HG02852 (cell line): Measurements from ENCODE around the gene ELP2.
"Not testable (repeated sequence)": the region's sequence is repeated elsewhere in the genome, so short reads cannot be mapped to it uniquely, and the experiment has no call there.

Experiments
- ATAC-seq: cut with Tn5 transposase; IDR thresholded peaks from one replicate; pipeline ENCODE4 v1.9.1; 2021; ENCODE audit warnings: mild to moderate bottlenecking, moderate library complexity; ENCODE audit not compliant: unreplicated experiment

Gene ELP2, protein sequence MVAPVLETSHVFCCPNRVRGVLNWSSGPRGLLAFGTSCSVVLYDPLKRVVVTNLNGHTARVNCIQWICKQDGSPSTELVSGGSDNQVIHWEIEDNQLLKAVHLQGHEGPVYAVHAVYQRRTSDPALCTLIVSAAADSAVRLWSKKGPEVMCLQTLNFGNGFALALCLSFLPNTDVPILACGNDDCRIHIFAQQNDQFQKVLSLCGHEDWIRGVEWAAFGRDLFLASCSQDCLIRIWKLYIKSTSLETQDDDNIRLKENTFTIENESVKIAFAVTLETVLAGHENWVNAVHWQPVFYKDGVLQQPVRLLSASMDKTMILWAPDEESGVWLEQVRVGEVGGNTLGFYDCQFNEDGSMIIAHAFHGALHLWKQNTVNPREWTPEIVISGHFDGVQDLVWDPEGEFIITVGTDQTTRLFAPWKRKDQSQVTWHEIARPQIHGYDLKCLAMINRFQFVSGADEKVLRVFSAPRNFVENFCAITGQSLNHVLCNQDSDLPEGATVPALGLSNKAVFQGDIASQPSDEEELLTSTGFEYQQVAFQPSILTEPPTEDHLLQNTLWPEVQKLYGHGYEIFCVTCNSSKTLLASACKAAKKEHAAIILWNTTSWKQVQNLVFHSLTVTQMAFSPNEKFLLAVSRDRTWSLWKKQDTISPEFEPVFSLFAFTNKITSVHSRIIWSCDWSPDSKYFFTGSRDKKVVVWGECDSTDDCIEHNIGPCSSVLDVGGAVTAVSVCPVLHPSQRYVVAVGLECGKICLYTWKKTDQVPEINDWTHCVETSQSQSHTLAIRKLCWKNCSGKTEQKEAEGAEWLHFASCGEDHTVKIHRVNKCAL

DNA sequence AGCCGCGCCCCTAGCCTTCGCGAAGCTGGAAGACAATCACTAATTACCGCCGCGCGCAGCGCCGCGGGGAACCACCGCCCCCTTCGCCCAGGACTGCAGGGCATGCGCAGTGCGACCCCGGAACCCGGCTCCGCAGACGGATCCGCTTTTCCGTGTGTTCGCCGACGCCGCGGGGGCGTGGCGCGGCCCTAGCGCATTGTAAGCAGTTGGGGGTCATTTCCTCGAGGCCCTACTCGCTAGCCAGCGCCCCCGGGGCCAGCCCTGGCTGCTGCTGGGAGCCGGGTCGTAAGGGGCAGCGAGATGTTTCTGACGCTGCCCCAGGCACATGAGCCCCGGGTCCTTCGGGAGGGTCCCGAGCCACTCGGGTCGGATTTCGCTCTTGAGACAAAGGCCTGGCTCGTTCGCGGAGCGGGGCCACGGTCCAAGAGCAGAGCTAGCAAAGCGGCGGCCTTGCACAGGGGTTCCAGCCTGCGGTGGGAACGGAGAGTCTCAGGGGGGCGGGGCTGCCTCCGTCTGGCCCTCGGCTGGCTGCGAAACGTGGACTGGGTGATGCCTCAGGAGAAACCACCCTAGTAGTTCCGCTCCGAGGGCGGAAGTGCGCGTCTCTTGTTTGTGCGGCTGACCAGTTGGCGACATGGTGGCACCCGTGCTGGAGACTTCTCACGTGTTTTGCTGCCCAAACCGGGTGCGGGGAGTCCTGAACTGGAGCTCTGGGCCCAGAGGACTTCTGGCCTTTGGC is at the start of gene ELP2, which contains the start of gene SLC39A6:
TSS of gene ELP2 (plus strand) at position 600 of the 739 bp plus-strand sequence. CDS start at position 635, 35 bp downstream.
TSS of gene SLC39A6 (minus strand) at position 41 of the 739 bp plus-strand sequence. CDS start 2,333 bp downstream, outside the sequence.
- peak; percentile 93 for ATAC-seq

DNA sequence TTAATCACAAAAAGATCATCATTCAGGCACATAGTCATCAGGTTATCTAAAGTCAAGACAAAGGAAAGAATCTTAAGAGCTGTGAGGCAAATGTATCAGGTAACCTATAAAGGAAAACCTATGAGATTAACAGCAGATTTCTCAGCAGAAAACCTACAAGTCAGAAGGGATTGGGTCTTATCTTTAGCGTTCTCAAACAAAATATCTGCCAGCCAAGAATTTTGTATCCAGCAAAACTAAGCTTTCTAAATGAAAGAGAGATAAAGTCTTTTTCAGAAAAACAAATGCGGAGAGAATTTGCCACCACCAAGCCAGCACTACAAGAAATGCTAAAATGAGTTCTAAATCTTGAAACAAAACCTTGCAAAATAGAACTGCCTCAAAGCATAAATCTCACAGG is 48.6 kb upstream of the ELP2 start:
- not testable (repeated sequence) for ATAC-seq

DNA sequence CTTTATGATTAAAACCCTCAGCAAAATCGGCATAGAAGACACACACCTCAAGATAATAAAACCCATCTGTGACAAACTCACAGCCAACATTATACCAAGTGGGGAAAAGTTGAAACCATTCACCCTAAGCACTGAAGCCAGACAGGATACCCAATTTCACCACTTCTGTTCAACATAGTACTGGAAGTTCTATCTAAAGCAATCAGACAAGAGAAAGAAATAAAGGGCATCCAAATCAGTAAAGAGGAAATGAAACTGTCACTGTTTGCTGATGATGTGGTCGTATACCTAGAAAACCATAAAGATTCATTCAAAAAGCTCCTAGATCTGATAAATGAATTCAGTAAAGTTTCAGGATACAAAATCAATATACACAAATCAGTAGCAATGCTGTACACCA is 46.0 kb upstream of the ELP2 start:
- ATAC-seq = no peak

DNA sequence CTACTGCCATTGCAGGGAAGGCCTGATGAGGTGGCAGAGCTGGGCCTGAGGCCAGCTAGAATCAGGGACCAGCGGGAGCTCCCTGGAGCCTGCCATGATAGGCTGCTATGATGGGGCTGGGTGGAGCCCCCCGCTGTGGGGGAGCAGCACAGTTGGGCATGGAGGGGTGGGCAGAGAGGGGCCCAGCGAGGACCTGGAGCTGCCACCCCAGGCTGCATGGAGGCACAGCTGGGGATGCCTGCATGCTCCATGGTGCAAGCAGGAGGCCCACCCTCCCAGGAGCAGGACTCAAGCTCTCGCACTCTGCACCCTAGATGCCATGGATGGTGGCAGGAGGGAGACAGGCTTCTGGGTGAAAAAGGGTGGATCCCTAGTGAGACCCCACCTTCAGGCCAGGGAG is 44.5 kb upstream of the ELP2 start:
- no peak for ATAC-seq

DNA sequence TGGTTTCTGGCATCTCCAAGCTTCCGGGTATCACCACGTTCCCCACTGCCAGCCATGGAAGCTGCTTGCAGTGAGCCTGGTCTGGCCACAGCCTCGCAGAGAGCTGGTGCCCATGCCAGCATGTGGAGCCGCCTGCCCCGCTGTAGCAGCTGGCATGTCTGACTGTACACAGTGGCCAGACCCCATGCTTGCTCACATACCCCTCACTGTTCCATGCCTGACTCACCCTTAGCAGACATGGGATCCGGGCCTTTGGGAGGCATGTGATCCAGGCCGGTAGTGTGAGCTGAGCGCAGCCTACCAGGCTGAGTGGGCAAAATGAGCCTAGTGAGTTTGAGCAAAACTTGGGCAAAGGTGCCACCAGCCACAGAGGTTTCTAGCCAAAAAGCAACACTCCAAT is 43.5 kb upstream of the ELP2 start:
- no peak for ATAC-seq

DNA sequence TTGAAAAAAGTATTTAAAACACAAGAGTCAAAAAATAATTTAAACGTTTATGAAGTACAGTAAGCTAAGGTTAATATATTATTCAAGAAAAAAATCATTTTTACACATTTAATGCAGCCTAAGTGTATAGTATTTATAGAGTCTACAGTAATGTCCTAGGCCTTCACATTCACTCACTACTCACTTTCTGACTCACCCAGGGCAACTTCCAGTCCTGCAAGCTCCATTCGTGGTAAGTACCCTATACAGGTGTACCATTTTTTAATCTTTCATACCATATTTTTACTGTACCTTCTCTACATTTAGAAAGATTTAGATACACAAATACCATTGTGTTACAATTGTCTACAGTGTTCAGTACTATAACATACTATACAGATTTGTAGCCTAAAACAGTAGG is 41.4 kb upstream of the ELP2 start:
- ATAC-seq = no peak

DNA sequence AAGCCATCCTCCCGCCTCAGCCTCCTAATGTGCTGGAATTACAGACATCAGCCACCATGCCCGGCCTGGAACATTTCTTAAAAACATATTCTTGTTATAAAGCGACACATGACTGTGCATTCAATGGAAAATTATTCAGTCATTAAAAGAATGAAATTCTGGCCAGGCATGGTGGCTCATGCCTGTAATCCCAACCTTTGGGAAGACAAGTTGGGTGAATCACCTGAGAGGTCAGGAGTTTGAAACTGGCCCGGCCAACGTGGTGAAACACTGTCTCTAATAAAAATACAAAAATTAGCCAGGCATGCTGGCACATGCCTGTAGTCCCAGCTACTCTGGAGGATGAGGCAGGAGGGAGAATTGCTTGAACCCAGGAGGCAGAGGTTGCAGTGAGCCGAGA is 40.7 kb upstream of the ELP2 start:
- no peak for ATAC-seq

DNA sequence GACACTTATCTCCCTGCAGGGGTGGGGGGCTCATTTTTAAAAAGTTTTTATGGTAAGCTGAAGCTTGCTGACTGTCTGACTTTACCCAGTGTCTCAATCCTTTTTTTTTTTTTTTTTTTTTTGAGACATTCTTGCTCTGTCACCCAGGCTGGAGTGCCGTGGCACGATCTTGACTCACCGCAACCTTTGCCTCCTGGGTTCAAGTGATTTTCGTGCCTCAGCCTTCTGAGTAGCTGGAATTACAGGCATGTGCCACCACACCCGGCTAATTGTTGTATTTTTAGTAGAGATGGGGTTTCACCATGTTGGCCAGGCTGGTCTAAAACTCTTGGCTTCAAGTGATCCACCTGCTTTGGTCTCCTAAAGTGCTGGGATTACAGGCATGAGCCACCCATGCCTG is 37.6 kb upstream of the ELP2 start:
- not testable (repeated sequence) for ATAC-seq

DNA sequence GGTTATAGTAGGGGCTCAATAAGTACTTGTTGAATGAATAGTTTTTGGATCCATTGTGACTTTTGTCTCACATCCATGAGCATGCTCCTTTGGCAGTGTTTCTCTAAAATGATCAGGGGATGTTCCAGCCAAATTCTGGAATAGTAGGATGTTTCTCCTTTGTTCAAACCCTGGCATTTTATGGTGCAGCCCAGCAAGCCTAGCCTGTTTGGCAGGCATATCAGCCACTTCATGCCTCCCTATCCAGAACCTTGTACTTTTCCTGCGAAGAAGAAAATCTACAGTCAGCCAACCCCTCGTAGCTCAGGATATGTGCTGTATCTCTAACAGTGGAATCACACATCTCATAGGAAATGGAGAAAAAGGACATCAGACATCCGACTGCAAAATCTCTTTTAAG is 35.3 kb upstream of the ELP2 start:
- ATAC-seq = no peak

DNA sequence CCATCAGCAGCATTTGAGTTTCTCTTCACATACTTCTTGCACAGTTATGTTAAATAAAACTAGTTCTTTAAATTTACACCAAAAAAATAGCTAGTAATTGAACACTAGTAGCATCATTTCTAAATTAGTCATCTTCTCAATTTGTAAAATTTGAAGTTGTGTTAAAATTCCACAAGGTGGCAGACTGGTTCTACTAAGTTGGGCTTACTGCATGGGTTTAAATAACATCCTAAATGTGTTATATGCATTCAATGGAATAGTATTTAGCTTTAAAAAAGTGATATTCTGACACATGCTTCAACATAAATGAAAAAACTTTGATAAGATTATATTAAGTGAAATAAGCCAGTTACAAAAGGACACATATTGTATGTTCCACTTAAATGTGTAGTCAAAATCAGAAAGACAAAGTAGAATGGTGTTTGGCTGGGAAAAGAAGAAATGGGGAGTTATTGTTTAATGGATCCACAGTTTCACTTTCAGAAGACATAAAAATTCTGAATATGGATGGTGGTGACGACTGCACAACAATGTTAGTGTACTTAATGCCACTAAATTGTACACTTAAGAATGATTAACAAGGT is 33.7 kb upstream of the ELP2 start:
- ATAC-seq = no peak

DNA sequence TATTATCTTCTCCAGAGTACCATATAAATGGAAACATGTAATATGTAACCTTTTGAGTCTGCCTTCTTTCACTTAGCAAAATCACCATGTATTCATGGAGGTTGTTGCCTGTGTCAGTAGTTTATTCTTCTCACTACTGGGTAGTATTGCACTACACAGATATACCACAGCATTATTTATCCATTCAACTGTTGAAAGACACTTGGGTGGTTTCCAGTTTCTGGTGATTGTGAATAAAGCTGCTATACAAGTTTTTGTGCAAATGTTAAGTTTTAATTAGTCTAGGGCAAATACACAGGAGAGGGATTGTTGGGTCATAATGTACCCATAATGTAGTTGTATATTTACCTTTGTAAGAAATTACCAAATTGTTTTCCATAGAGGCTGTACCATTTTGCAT is 32.7 kb upstream of the ELP2 start:
- ATAC-seq = no peak

DNA sequence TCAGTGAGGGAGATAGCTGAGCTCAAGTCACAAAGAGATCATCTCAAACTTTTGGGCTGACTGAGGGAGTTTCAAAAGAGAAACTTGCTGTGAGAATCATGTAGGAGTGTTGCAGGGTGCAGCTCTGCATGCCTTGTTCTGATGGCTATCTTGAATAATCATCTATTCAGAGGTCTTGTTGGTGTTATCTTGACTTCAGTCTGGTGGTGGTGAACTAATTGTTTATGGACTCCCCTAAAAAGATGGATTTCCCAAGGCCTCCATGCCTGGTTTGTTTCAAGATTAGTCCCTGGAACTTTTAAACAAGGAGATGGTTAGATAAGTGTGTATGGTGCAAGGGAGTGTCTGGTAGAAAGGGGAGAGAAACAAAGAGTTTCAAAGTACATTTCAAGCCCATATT is 30.4 kb upstream of the ELP2 start:
- ATAC-seq = no peak

DNA sequence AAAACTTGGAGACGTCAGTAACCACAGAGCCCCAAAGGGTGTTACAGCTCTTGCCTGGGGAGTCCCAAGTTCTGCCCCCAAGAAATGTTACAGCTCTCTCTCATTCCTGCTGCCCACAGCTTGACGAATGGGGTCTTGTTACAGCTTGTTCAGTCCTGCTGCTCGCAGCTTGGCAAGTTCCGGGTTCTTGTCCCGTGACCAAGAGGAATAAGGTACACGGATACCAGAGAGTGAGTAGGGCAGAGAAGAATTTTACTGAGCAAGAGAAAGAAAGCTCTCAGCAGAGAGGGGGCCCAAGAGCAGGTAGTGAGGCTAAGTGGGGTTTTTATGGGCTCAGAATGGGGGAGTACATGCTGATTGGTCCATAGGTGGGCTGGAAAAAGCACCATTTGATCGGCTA is 27.8 kb upstream of the ELP2 start:
- no peak for ATAC-seq

DNA sequence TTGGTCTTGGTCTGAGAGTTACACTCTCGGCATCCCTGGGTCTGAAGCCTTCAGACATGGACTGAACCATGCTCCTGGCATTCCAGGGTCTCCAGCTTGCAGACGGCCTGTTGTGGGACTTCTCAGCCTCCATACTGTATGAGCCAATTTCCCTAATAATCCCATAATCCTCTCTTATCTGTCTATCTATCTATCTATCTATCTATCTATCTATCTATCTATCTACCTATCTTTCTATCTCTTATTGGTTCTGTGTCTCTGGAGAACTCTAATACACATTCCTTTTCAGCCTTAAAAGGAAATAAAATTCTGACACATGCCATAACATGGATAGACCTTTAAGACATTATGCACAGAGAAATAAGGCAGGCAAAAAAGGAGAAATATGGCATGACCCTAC is 24.9 kb upstream of the ELP2 start:
- ATAC-seq = no peak

DNA sequence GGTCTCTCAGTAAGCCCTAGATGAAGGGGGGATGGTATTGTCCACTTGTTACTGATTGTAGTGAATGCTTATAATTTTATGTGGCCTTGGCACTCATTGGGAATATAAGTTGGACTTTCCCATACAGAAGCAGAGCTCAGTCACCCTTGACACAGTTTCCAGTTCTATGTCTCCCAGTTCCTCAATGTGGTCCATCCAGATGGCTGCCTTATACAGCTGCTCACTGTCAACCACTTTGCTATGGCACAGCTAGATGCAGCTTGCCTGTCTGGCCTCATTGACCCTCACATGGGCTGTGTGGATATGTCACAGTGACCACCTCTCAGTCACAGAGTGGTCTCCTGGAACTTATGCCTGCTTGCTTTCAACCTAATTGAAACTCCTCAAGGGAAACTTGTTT is 22.2 kb upstream of the ELP2 start:
- ATAC-seq = no peak

DNA sequence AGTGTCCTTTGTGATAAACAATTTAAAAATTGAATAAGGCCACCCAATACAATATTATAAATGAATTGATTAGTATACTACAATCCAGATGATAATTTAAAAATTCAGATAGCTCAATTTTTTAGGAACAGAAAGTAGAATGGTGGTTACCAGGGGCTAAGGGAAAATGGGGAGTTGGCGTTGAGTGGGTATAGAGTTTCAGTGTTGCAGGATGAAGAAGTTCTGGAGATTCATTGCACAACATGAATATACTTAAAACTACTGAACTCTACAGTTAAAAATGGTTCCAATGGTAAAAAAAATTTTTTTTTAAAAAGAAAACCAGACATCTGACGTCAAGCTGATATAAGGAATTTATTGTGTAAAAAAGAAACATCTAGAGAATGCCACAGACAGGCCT is 21.5 kb upstream of the ELP2 start:
- ATAC-seq = no peak

DNA sequence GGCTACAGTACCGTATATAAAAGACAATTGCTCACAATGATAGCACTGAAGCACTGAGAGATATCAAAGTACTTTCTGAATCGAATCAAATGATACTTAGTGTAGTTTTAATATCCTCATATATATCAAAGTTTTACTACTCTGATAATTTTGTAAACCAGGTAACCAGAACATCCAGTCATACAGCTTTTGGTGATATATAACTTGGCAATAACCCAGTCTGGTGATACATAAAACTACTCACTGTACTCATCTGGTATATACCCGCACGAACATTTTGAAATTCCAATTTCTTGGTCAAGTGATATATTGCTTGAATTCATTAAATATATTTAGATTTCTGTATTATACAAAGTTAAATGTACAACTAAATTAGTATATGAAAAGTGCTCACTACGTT is 21.1 kb upstream of the ELP2 start:
- ATAC-seq = no peak

DNA sequence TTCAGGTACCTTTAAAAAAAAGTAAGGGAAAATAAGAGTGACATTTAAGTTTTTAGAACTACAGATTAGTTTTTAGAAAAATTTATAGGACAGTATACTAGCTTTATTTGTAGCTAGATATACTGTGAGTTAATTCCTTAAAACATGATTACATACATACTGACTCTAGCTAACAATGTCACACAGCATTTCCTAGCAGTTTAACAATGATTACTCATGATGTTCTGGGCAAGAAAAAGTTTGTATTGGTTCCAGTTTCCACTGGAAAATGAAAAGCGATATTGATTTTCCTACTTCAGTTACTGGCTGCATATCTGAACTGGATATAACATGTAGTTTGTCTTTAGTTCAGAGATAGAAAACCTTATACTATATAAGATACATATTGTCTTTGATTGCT is 20.0 kb upstream of the ELP2 start:
- ATAC-seq = no peak

DNA sequence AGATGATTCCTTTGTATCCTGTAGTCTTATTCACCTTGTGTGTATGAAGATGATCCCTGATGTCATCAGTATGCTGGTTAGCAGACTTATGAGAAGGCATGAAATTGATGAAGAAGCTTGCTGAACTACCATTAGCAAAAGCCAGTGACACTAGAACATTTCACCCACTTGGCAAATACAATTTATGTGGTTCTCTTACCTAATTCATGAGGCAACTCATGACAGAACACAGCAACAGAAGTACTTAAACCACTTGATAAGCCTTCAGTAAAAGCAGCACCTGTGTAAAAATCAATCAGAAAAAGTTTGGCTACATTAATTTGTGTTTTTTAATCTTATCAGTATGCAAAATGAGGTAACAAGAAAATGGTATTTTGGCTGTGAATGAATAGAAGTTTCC is 17.4 kb upstream of the ELP2 start:
- ATAC-seq = no peak

DNA sequence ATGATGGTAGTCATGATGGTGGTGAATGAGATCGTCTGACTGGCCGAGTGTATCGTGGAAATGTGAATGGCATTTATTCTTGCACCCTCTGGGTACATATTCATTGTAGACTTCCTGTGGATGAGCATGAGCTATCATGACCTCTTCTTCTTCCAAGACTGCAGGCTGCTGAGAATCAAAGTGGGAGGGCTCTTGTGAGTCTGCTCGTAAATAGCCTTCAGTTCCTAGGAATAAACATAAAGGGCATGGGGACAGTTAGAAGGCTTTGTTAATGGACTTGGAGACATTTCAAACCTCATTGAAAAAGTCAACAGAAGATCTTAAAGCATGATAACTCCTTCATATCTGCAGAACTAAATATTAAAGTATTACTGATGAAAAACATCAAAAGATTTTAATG is 15.4 kb upstream of the ELP2 start:
- ATAC-seq = no peak

DNA sequence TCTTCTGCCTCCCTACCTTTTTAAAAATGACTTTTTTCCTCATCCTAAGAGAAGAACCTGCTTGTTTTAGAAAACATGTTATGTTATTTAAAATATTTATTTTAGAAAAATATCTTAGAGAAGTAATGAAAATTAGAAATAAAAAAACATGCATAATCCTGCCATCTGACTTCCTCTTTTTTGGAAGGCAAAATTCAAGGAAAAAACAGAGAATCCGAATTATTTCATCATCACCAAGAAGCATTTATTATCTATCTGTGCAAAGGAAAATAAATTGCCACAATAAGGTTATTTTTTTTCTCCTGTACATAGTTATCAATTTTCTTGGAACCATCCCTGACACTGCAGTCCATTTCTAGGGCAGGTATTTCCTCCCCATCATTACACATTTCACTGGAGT is 15.0 kb upstream of the ELP2 start:
- ATAC-seq = no peak
